ENCODE data around the gene JMY. TPM values are rescaled to one million over a fixed set of nuclear protein-coding genes. Genes with fewer than 3 reads are reported as not detected.

The JMY gene
- polyA plus RNA-seq, 1 donor (not counting 4 experiments of a cell fraction or from before 2014, with no cell fraction given), result 3.3 TPM

- H3K27me3 ChIP-seq (ENCODE audit: control insufficient read depth, extremely low read depth, insufficient read depth, low read length), result no peaks in the 10 kb centered on the region
- no peaks in the 10 kb centered on the region for H4K20me1 ChIP-seq (ENCODE audit: control insufficient read depth, extremely low read depth, insufficient read depth, low read length)
- H3K4me2 ChIP-seq (ENCODE audit: control insufficient read depth, extremely low read depth, insufficient read depth, low read depth, low read length), result no peak overlapping the region
- TF ChIP-seq EZH2 (IDR thresholded peaks at IDR 0.05; ENCODE audit: low read length), result no peak
- no peak for TF ChIP-seq CTCF (optimal IDR thresholded peaks at IDR 0.05 in 1 of 3, IDR thresholded peaks at IDR 0.05 in 1 of 3, conservative IDR thresholded peaks at IDR 0.05 in 1 of 3; ENCODE audit: extremely low read depth in 1 of 3, insufficient read depth in 2 of 3, low read length in 3 of 3)
- peaks cover 14% of the 10 kb centered on the region for H3K4me1 ChIP-seq (ENCODE audit: control insufficient read depth, extremely low read depth, insufficient read depth, low read length)
- H3K9ac ChIP-seq (ENCODE audit: control insufficient read depth, extremely low read depth, insufficient read depth, low read length), result no peak overlapping the region
- no peak overlapping the region for H3K27ac ChIP-seq (ENCODE audit: control insufficient read depth, insufficient read depth, low read length)
- no peaks in the 10 kb centered on the region for H3K36me3 ChIP-seq (ENCODE audit: control insufficient read depth in 2 of 2, extremely low read depth in 1 of 2, insufficient read depth in 2 of 2, low read length in 2 of 2)
- no peaks in the 10 kb centered on the region for H3K79me2 ChIP-seq (ENCODE audit: control insufficient read depth, insufficient read depth, low read length)
- no peaks in the 10 kb centered on the region for H3K9me3 ChIP-seq (ENCODE audit: control insufficient read depth, low read depth, low read length)
- DNase-seq (ENCODE audit: low read depth, low spot score), result no peak
- no peak for FAIRE-seq
- H3K4me3 ChIP-seq (ENCODE audit: control insufficient read depth in 2 of 3, extremely low read depth in 1 of 3, insufficient read depth in 2 of 3, low read depth in 1 of 3, low read length in 3 of 3), result no peak overlapping the region
- dilution Hi-C loops (cut with MboI; ENCODE audit: extremely low pct_ligation_motif_present, low sequenced_read_pairs), result no loop called here
- no peaks in the 10 kb centered on the region for H3K9me1 ChIP-seq (ENCODE audit: control insufficient read depth, extremely low read depth, insufficient read depth, low read length)
- no peak overlapping the region for H2AFZ ChIP-seq (ENCODE audit: control insufficient read depth, low read length)
Measured at GRCh38 chr5:79349881-79350280, 114.0 kb downstream of the JMY start.

GRCh38 chr5:79357398-79357797, 121.5 kb downstream of the JMY start:
- H2AFZ ChIP-seq (ENCODE audit: control insufficient read depth, low read length), result no peak overlapping the region
- TF ChIP-seq EZH2 (IDR thresholded peaks at IDR 0.05; ENCODE audit: low read length), result no peak
- TF ChIP-seq CTCF (optimal IDR thresholded peaks at IDR 0.05 in 1 of 3, IDR thresholded peaks at IDR 0.05 in 1 of 3, conservative IDR thresholded peaks at IDR 0.05 in 1 of 3; ENCODE audit: extremely low read depth in 1 of 3, insufficient read depth in 2 of 3, low read length in 3 of 3), result no peak
- DNase-seq (ENCODE audit: low read depth, low spot score), result no peak
- H3K9ac ChIP-seq (ENCODE audit: control insufficient read depth, extremely low read depth, insufficient read depth, low read length), result no peak overlapping the region
- no peak for FAIRE-seq
- H3K4me3 ChIP-seq (ENCODE audit: control insufficient read depth in 2 of 3, extremely low read depth in 1 of 3, insufficient read depth in 2 of 3, low read depth in 1 of 3, low read length in 3 of 3), result no peak overlapping the region
- no peaks in the 10 kb centered on the region for H3K9me1 ChIP-seq (ENCODE audit: control insufficient read depth, extremely low read depth, insufficient read depth, low read length)
- no peaks in the 10 kb centered on the region for H3K27me3 ChIP-seq (ENCODE audit: control insufficient read depth, extremely low read depth, insufficient read depth, low read length)
- no peaks in the 10 kb centered on the region for H3K79me2 ChIP-seq (ENCODE audit: control insufficient read depth, insufficient read depth, low read length)
- no peak overlapping the region for H3K4me2 ChIP-seq (ENCODE audit: control insufficient read depth, extremely low read depth, insufficient read depth, low read depth, low read length)
- H3K9me3 ChIP-seq (ENCODE audit: control insufficient read depth, low read depth, low read length), result no peaks in the 10 kb centered on the region
- no peaks in the 10 kb centered on the region for H3K4me1 ChIP-seq (ENCODE audit: control insufficient read depth, extremely low read depth, insufficient read depth, low read length)
- H3K27ac ChIP-seq (ENCODE audit: control insufficient read depth, insufficient read depth, low read length), result no peak overlapping the region
- H4K20me1 ChIP-seq (ENCODE audit: control insufficient read depth, extremely low read depth, insufficient read depth, low read length), result no peaks in the 10 kb centered on the region
- dilution Hi-C loops (cut with MboI; ENCODE audit: extremely low pct_ligation_motif_present, low sequenced_read_pairs), result no loop called here
- no peaks in the 10 kb centered on the region for H3K36me3 ChIP-seq (ENCODE audit: control insufficient read depth in 2 of 2, extremely low read depth in 1 of 2, insufficient read depth in 2 of 2, low read length in 2 of 2)

Small RNA genes within 50 kb of the gene (small RNA-seq; reads per million reads assigned to genes)
- 0 reads per million in 3 experiments for gene AC016559.1 (ENCODE audit: insufficient read length in 3 of 3, low read depth in 3 of 3, low replicate concordance in 1 of 3)
- 0 reads per million in 3 experiments for gene RF00425 (ENCODE audit: insufficient read length in 3 of 3, low read depth in 3 of 3, low replicate concordance in 1 of 3)

Other genes with a start within 250 kb of the JMY start
- gene DMGDH, start 166.5 kb upstream of the JMY start, polyA plus RNA-seq, result 0.13 to 0.20 TPM in 2 of 3 replicates, not detected in the other
- gene BHMT2, start 166.4 kb upstream of the JMY start, polyA plus RNA-seq, result not detected in 3 replicates
- not detected in 3 replicates for gene BHMT, start 124.3 kb upstream of the JMY start, polyA plus RNA-seq